Neural progenitor cell (in vitro differentiated cells): Measurements from ENCODE around the gene TES. TPM values are rescaled to one million over a fixed set of nuclear protein-coding genes. Genes with fewer than 3 reads are reported as not detected.

Experiments used
- DNase-seq: peaks from one replicate; pipeline ENCODE4 v3.0.0-alpha.2; 2016; ENCODE audit warnings: low spot score
- H2AFZ ChIP-seq: fragments of 200-600 bp; sonication (generic); replicated peaks from 2 replicates; pipeline ENCODE4 v1.6.1; 2016; ENCODE audit warnings: antibody characterized with exemption
- H3F3A ChIP-seq: fragments of 200-600 bp; sonication (generic); 2 replicates; pipeline ENCODE4 v1.6.1; 2016; ENCODE audit warnings: antibody characterized with exemption, low read depth
- H3K27ac ChIP-seq: fragments of 200-600 bp; sonication (generic); 2 replicates; pipeline ENCODE4 v1.5.1; 2016; ENCODE audit warnings: mild to moderate bottlenecking
- H3K27me3 ChIP-seq: fragments of 200-600 bp; sonication (generic); 2 replicates; pipeline ENCODE4 v1.6.1; 2016; ENCODE audit warnings: mild to moderate bottlenecking, moderate library complexity
- H3K36me3 ChIP-seq: fragments of 200-600 bp; sonication (generic); 2 replicates; pipeline ENCODE4 v1.5.1; 2016
- H3K4me1 ChIP-seq: fragments of 200-600 bp; sonication (generic); 2 replicates; pipeline ENCODE4 v1.6.1; 2016; ENCODE audit warnings: mixed run types
- H3K4me2 ChIP-seq: fragments of 200-600 bp; sonication (generic); 2 replicates; pipeline ENCODE4 v1.6.1; 2016
- H3K4me3 ChIP-seq: fragments of 200-600 bp; sonication (generic); 2 replicates; pipeline ENCODE4 v1.5.1; 2016
- H3K79me2 ChIP-seq: fragments of 200-600 bp; sonication (generic); 2 replicates; pipeline ENCODE4 v1.6.1; 2016; ENCODE audit warnings: low read depth
- H3K9ac ChIP-seq: fragments of 200-600 bp; sonication (generic); 2 replicates; pipeline ENCODE4 v1.6.1; 2016
- H3K9me3 ChIP-seq: fragments of 200-600 bp; sonication (generic); 2 replicates; pipeline ENCODE4 v1.5.1; 2016; ENCODE audit warnings: low read depth
- H4K20me1 ChIP-seq: fragments of 200-600 bp; sonication (generic); 2 replicates; pipeline ENCODE4 v1.6.1; 2016; ENCODE audit warnings: low read depth
- H3K27ac Mint-ChIP-seq: 3 replicates; pipeline ENCODE4 v1.8.0; 2021; ENCODE audit warnings: mixed read lengths
- H3K27me3 Mint-ChIP-seq: 2 replicates; pipeline ENCODE4 v1.8.0; 2022; ENCODE audit warnings: low read depth, mild to moderate bottlenecking, inconsistent platforms, moderate library complexity, mixed read lengths; ENCODE audit not compliant: insufficient read depth
- H3K36me3 Mint-ChIP-seq: 3 replicates; pipeline ENCODE4 v1.8.0; 2021; ENCODE audit warnings: mixed read lengths
- H3K4me1 Mint-ChIP-seq: 3 replicates; pipeline ENCODE4 v1.8.0; 2021; ENCODE audit warnings: mixed read lengths
- H3K4me3 Mint-ChIP-seq: 3 replicates; pipeline ENCODE4 v1.8.0; 2021; ENCODE audit warnings: mild to moderate bottlenecking, moderate library complexity, mixed read lengths
- H3K9me3 Mint-ChIP-seq: 3 replicates; pipeline ENCODE4 v1.8.0; 2020; ENCODE audit warnings: mixed read lengths
- EZH2 ChIP-seq: fragments of 200-600 bp; sonication (generic); IDR thresholded peaks from 2 replicates; pipeline ENCODE4 v1.6.1; 2017; ENCODE audit warnings: antibody characterized with exemption, mild to moderate bottlenecking, moderate library complexity
- EZH2phosphoT487 ChIP-seq: fragments of 200-600 bp; sonication (generic); IDR thresholded peaks from 2 replicates; pipeline ENCODE4 v1.6.1; 2017; ENCODE audit warnings: antibody characterized with exemption
- total RNA-seq: library from RNA; depleted of rRNA; stranded (reverse); fragments of >200 nt; gene quantifications from 2 replicates; pipeline ENCODE4 v1.2.3, GENCODE V29; 2015; ENCODE audit warnings: low replicate concordance
- TF ChIP-seq, protein P1 (sequence below): fragments of 200-600 bp; sonication (generic); IDR thresholded peaks from 2 replicates; pipeline ENCODE4 v1.5.1; 2017; ENCODE audit warnings: antibody characterized with exemption, mild to moderate bottlenecking

The TES gene
- total RNA-seq, 1 donor from 2014 or later, result 10.6 TPM

DNA sequence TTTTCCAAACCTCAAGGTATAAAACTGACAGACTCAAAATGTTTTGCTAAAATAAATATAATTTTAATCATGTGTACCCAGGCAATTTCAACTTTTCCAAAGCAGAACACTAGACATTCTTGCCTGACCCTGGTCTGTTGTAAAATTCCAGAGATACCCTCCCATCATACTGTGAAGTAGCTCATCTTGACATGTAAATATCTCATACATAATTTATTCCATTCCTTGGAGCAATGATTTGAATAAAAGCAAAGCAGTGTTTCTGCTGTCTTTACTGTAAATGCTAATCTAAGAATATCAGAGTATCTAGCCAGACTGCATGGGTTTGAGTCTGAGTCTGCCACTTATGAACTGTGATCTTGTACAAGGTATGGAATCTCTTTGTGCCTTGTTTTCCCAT is 68.9 kb downstream of the TES start:
- no peaks in the 10 kb centered on the region for H3K4me1 ChIP-seq
- H3K9ac ChIP-seq, result no peak overlapping the region
- H3K9me3 Mint-ChIP-seq, result no peaks in the 10 kb centered on the region
- no peak overlapping the region for H3K27ac ChIP-seq
- no peak for TF ChIP-seq EZH2phosphoT487
- TF ChIP-seq EZH2, result no peak
- TF ChIP-seq, protein P1, sequence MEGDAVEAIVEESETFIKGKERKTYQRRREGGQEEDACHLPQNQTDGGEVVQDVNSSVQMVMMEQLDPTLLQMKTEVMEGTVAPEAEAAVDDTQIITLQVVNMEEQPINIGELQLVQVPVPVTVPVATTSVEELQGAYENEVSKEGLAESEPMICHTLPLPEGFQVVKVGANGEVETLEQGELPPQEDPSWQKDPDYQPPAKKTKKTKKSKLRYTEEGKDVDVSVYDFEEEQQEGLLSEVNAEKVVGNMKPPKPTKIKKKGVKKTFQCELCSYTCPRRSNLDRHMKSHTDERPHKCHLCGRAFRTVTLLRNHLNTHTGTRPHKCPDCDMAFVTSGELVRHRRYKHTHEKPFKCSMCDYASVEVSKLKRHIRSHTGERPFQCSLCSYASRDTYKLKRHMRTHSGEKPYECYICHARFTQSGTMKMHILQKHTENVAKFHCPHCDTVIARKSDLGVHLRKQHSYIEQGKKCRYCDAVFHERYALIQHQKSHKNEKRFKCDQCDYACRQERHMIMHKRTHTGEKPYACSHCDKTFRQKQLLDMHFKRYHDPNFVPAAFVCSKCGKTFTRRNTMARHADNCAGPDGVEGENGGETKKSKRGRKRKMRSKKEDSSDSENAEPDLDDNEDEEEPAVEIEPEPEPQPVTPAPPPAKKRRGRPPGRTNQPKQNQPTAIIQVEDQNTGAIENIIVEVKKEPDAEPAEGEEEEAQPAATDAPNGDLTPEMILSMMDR, result no peak
- H3K27me3 ChIP-seq, result no peaks in the 10 kb centered on the region
- no peaks in the 10 kb centered on the region for H3K9me3 ChIP-seq
- no peak overlapping the region for H3K27ac Mint-ChIP-seq
- H3K79me2 ChIP-seq, result no peaks in the 10 kb centered on the region
- no peak overlapping the region for H3K4me2 ChIP-seq
- no peaks in the 10 kb centered on the region for H3K36me3 ChIP-seq
- H3K4me1 Mint-ChIP-seq, result no peaks in the 10 kb centered on the region
- no peak overlapping the region for H3K4me3 Mint-ChIP-seq
- H3K27me3 Mint-ChIP-seq, result no peaks in the 10 kb centered on the region
- H3K4me3 ChIP-seq, result no peak overlapping the region
- H4K20me1 ChIP-seq, result no peaks in the 10 kb centered on the region
- no peaks in the 10 kb centered on the region for H3K36me3 Mint-ChIP-seq
- H2AFZ ChIP-seq, result no peak overlapping the region
- DNase-seq, result no peak
- no peaks in the 10 kb centered on the region for H3F3A ChIP-seq

DNA sequence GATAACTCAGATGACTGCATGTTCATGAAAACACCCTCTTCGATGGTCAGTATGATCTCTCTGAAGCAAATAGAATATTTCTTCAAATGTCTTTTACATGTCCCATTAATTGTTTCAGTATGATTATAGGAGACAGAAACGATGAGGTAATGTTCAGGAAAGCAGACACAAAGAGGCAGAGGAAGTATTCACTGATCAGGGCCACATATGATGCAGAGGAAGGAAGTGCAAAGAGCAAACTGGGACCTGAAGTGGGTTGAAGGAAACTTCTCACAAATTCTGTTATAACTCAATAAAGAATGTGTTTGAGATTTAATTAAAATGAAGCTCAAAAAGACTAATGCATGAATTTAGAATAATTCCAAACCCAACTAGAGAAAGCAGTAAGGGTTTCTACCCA is 70.5 kb downstream of the TES start:
- Mint-ChIP-seq H3K4me1 (no peaks in the 10 kb centered on the region), H3K36me3 (no peaks in the 10 kb centered on the region), H3K4me3 (no peak overlapping the region), H3K9me3 (no peaks in the 10 kb centered on the region), H3K27me3 (no peaks in the 10 kb centered on the region), H3K27ac (no peak overlapping the region)
- no peaks in the 10 kb centered on the region for H3K27me3 ChIP-seq
- no peaks in the 10 kb centered on the region for H3K9me3 ChIP-seq
- no peaks in the 10 kb centered on the region for H4K20me1 ChIP-seq
- TF ChIP-seq, protein P1, result no peak
- H3K4me2 ChIP-seq, result no peak overlapping the region
- no peak overlapping the region for H3K4me3 ChIP-seq
- H3K9ac ChIP-seq, result no peak overlapping the region
- H3F3A ChIP-seq, result no peaks in the 10 kb centered on the region
- no peaks in the 10 kb centered on the region for H3K36me3 ChIP-seq
- no peak overlapping the region for H2AFZ ChIP-seq
- H3K4me1 ChIP-seq, result no peaks in the 10 kb centered on the region
- no peaks in the 10 kb centered on the region for H3K79me2 ChIP-seq
- DNase-seq, result no peak
- no peak overlapping the region for H3K27ac ChIP-seq

DNA sequence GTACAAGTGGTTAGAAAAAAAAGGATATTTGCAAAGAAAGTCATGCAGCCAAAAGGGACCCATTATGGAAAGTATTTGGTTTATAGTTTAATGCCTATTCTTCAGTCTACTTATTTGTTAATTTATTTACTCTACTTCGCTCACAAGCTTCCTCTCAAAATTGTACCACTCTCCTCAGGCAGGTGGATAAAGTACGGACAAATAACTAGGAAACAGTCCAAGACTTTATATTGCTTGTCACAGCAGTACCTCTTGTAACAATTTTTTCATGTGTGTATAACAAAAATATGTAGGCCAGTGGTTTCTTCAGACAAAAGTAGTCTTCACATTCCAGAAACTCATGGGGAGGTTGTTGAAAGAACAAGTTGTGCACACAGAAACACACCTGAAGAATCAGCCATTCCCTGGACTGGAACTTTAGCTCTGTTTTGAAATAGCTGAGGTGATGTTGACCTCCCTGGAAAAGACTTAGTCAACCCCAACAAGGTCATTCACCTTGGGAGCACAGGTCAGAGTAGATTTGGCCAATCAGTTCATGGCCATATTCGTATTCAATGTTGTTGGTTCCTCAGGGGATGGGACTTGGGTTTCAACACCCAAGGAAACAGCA is 73.4 kb downstream of the TES start:
- Mint-ChIP-seq H3K27ac (no peak overlapping the region), H3K9me3 (no peaks in the 10 kb centered on the region), H3K27me3 (no peaks in the 10 kb centered on the region), H3K36me3 (no peaks in the 10 kb centered on the region), H3K4me3 (no peak overlapping the region), H3K4me1 (no peaks in the 10 kb centered on the region)
- Histone ChIP-seq H3K9me3 (no peaks in the 10 kb centered on the region), H3F3A (no peaks in the 10 kb centered on the region), H3K36me3 (no peaks in the 10 kb centered on the region), H3K9ac (no peak overlapping the region), H4K20me1 (no peaks in the 10 kb centered on the region), H3K27me3 (no peaks in the 10 kb centered on the region), H3K27ac (no peak overlapping the region), H3K4me1 (no peaks in the 10 kb centered on the region), H2AFZ (no peak overlapping the region), H3K4me2 (no peak overlapping the region), H3K4me3 (no peak overlapping the region), H3K79me2 (no peaks in the 10 kb centered on the region)
- DNase-seq, result no peak
- TF ChIP-seq EZH2 (no peak), EZH2phosphoT487 (no peak)
- TF ChIP-seq, protein P1, result no peak
